Skeletal muscle tissue (tissue), 4 donors: ENCODE data around the gene CADM3. TPM values are rescaled to one million over a fixed set of nuclear protein-coding genes. Genes with fewer than 3 reads are reported as not detected.

Experiments used
- H3K27ac ChIP-seq: one replicate; pipeline ENCODE4 v1.7.0; 2013; ENCODE audit warnings: mild to moderate bottlenecking, low read depth, low read length, inconsistent platforms
- H3K27me3 ChIP-seq, 3 donors: one replicate each; pipeline ENCODE4 v1.7.0; 2013; ENCODE audit warnings: low read length in 3 of 3; ENCODE audit not compliant: control insufficient read depth in 3 of 3, insufficient read depth in 3 of 3
- H3K36me3 ChIP-seq, 3 donors: one replicate each; pipeline ENCODE4 v1.7.0; 2013; ENCODE audit warnings: low read length in 3 of 3; ENCODE audit not compliant: control insufficient read depth in 3 of 3, insufficient read depth in 3 of 3
- H3K4me1 ChIP-seq, 3 donors: one replicate each; pipeline ENCODE4 v1.7.0; 2013; ENCODE audit warnings: low read length in 3 of 3, mild to moderate bottlenecking in 3 of 3; ENCODE audit not compliant: control insufficient read depth in 3 of 3, insufficient read depth in 3 of 3
- H3K4me3 ChIP-seq, 3 donors: one replicate each; pipeline ENCODE4 v1.7.0; 2013; ENCODE audit warnings: low read length in 3 of 3
- H3K9ac ChIP-seq, 3 donors: one replicate each; pipeline ENCODE4 v1.7.0; 2013; ENCODE audit warnings: low read length in 3 of 3, mild to moderate bottlenecking in 3 of 3, moderate library complexity in 2 of 3, low read depth in 1 of 3
- H3K9me3 ChIP-seq, 3 donors: one replicate each; pipeline ENCODE4 v1.7.0; 2013; ENCODE audit warnings: low read length in 3 of 3; ENCODE audit not compliant: control insufficient read depth in 3 of 3
- total RNA-seq: library from RNA; depleted of rRNA; stranded (reverse); fragments of >200 nt; gene quantifications from one replicate; pipeline ENCODE4 v1.2.3, GENCODE V29; 2014
- donor health status: Osteomylitis.

CADM3 gene
- total RNA-seq, 1 donor from 2014 or later = 0.52 TPM

GRCh38 chr1:159172614-159173291 lies 1.3 kb downstream of the CADM3 start:
- Histone ChIP-seq H3K4me1 (peaks cover 0 to 4% (median 4%) of the 10 kb centered on the region in 3 donors), H3K27me3 (peaks cover 29 to 43% (median 40%) of the 10 kb centered on the region in 3 donors), H3K27ac (no peak overlapping the region), H3K36me3 (no peaks in the 10 kb centered on the region), H3K9me3 (no peaks in the 10 kb centered on the region), H3K9ac (no peak overlapping the region), H3K4me3 (no peak overlapping the region)

DNA sequence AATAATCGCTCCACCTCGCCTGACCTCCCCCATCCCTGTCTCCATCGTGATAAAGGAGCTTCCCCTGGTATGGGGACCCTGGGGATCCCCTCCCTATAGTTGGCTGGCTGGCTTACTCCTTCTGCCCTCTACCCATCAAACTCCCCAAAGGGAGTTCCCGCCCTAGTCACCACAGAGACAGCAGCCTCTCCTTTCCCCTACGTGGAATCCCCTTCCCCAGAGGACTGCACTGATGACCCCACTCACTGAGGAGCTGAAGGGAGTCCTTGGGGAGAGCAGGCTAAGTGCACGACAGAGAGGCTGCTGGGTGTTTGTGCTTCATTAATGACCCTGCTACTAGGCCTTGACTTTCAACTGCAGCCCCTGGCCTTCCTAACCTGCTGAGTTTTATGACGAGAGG lies 1.9 kb downstream of the CADM3 start:
- H3K36me3 ChIP-seq = no peaks in the 10 kb centered on the region
- H3K9me3 ChIP-seq = no peaks in the 10 kb centered on the region
- H3K9ac ChIP-seq = no peak overlapping the region
- H3K4me1 ChIP-seq = peaks cover 0 to 4% (median 4%) of the 10 kb centered on the region in 3 donors
- peaks cover 24 to 40% (median 36%) of the 10 kb centered on the region in 3 donors for H3K27me3 ChIP-seq
- H3K4me3 ChIP-seq = no peak overlapping the region
- H3K27ac ChIP-seq = no peak overlapping the region

- Histone ChIP-seq H3K36me3 (no peaks in the 10 kb centered on the region), H3K9me3 (no peaks in the 10 kb centered on the region), H3K27ac (no peak overlapping the region), H3K4me1 (peaks cover 0 to 4% (median 4%) of the 10 kb centered on the region in 3 donors), H3K27me3 (peaks cover 11 to 24% (median 24%) of the 10 kb centered on the region in 3 donors), H3K9ac (no peak overlapping the region), H3K4me3 (no peak overlapping the region)
Observed at GRCh38 chr1:159175571-159175970, 4.2 kb downstream of the CADM3 start.

GRCh38 chr1:159177272-159177907 lies 6.0 kb downstream of the CADM3 start:
- peaks cover 0 to 13% (median 10%) of the 10 kb centered on the region in 3 donors for H3K27me3 ChIP-seq
- no peaks in the 10 kb centered on the region for H3K9me3 ChIP-seq
- no peaks in the 10 kb centered on the region for H3K4me1 ChIP-seq
- no peak overlapping the region for H3K9ac ChIP-seq
- no peak overlapping the region for H3K4me3 ChIP-seq
- H3K36me3 ChIP-seq = no peaks in the 10 kb centered on the region
- H3K27ac ChIP-seq = no peak overlapping the region

DNA sequence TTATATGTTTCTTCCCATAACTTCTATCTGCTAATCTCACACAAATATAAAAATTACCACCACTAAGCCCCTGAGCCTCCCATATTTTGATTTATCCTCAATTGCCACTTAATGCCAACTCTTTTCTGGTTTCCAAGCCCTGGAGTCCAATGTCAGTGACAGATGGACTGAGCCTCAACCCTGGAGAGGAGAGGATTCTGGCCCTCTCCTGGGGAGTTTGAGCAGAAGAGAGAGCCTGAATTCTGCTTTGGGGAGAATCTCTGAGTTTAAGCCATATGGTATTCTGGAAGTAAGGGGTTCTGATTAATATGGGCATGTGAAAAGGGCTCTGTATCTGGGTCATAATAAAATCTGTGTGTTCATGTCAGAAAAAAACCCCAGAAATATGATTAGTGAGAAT lies 8.5 kb downstream of the CADM3 start:
- no peak overlapping the region for H3K4me3 ChIP-seq
- H3K9ac ChIP-seq = no peak overlapping the region
- H3K36me3 ChIP-seq = no peaks in the 10 kb centered on the region
- H3K27me3 ChIP-seq = peaks cover 0 to 3% (median 0%) of the 10 kb centered on the region in 3 donors
- H3K4me1 ChIP-seq = no peaks in the 10 kb centered on the region
- no peaks in the 10 kb centered on the region for H3K9me3 ChIP-seq
- H3K27ac ChIP-seq = no peak overlapping the region

DNA sequence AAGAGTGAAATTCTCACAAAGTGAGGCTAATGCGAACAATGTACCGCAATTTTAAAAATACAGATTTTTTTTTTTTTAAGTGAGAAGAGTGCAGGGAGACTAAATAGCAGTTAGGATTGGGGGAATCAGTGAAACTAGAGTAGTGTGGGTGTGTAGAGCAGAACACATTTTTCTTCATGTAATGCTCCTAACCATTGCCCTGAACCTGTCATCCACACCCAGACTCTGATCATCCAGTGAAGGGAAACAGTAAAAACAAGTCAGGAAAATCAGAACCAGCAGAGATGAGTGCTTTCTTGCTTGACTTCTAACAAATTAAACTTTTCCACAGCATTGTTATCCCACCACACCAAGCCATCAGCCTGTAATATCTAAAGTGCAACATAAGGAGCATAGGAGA lies 9.1 kb downstream of the CADM3 start:
- H3K27ac ChIP-seq = no peak overlapping the region
- no peak overlapping the region for H3K9ac ChIP-seq
- H3K4me1 ChIP-seq = no peaks in the 10 kb centered on the region
- no peak overlapping the region for H3K4me3 ChIP-seq
- H3K27me3 ChIP-seq = peaks cover 0 to 3% (median 0%) of the 10 kb centered on the region in 3 donors
- no peaks in the 10 kb centered on the region for H3K9me3 ChIP-seq
- no peaks in the 10 kb centered on the region for H3K36me3 ChIP-seq

DNA sequence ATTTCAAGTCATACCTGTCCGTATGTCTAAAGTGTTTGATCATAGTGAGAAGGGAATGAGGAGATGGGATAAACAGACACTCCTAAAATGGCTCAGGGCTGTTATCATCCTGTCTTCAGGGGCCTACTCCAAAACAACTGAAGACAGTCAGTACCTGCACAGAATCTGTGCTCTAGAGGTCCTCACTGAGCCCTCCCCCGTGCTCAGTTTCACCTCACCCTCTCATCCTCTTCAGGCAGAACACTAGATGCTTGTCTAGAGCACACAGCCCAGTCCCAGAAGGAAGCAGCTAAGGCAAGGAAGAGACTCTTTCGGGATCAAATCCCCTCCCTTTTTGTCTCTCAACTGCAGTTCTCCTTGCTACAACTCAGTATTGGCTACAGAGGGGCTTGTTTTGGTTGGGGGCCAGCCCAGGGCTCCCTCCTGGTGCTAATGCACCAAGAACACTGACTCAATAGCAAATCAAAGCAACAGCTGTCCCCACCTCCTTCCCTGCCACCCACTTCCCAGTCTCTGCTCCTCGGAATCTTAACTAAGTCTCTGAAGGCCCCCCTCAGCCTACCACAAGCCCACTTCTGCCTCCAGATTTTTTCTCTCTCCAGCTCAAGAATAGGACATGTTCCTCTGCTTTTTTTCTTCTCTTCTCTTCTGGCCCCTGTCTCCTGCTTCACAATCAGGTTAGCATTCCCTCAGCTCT lies 10.1 kb downstream of the CADM3 start:
- no peaks in the 10 kb centered on the region for H3K36me3 ChIP-seq
- H3K27me3 ChIP-seq = peaks cover 0 to 3% (median 0%) of the 10 kb centered on the region in 3 donors
- H3K27ac ChIP-seq = no peak overlapping the region

GRCh38 chr1:159184201-159184600 lies 12.8 kb downstream of the CADM3 start:
- Histone ChIP-seq H3K4me1 (peaks cover 0 to 4% (median 2%) of the 10 kb centered on the region in 3 donors), H3K36me3 (no peaks in the 10 kb centered on the region), H3K9ac (no peak overlapping the region), H3K27ac (no peak overlapping the region), H3K4me3 (no peak overlapping the region), H3K9me3 (no peaks in the 10 kb centered on the region), H3K27me3 (peaks cover 0 to 16% (median 7%) of the 10 kb centered on the region in 3 donors)

More for the DNA sequence above, 10.1 kb downstream of the CADM3 start:
- H3K4me1 ChIP-seq = no peaks in the 10 kb centered on the region
- no peak overlapping the region for H3K4me3 ChIP-seq
- H3K9me3 ChIP-seq = no peaks in the 10 kb centered on the region
- no peak overlapping the region for H3K9ac ChIP-seq

DNA sequence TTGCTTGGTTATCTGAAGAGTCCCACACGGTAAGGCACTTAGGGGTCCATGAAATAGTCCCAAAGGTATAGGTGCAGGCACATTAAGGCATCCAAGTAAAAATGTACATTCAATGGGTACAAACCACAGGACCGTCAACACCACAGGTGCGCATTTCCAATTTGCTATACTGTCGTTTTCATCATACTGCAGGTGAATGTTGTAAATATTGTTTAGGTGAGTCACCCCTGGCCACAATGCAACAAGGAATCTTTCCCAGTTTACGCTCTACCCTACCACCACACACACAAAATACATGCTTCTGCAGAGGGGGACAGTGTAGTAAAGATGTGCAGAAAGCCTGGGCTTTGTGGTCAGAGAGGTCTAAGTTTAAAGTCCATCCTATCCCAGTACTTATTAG lies 13.7 kb downstream of the CADM3 start:
- Histone ChIP-seq H3K36me3 (no peaks in the 10 kb centered on the region), H3K9ac (no peak overlapping the region), H3K27ac (no peak overlapping the region), H3K27me3 (peaks cover 4 to 21% (median 10%) of the 10 kb centered on the region in 3 donors), H3K4me1 (peaks cover 0 to 4% (median 2%) of the 10 kb centered on the region in 3 donors), H3K4me3 (no peak overlapping the region), H3K9me3 (no peaks in the 10 kb centered on the region)

GRCh38 chr1:159187033-159187432 lies 15.6 kb downstream of the CADM3 start:
- Histone ChIP-seq H3K9ac (no peak overlapping the region), H3K27me3 (peaks cover 8 to 19% (median 10%) of the 10 kb centered on the region in 3 donors), H3K27ac (no peak overlapping the region), H3K36me3 (no peaks in the 10 kb centered on the region), H3K9me3 (no peaks in the 10 kb centered on the region), H3K4me1 (peaks cover 0 to 4% (median 2%) of the 10 kb centered on the region in 3 donors), H3K4me3 (no peak overlapping the region)
